ENCODE results near the gene SEMA3G. TPM values are rescaled to one million over a fixed set of nuclear protein-coding genes. Genes with fewer than 3 reads are reported as not detected.

The SEMA3G gene
- polyA plus RNA-seq, 1 donor (not counting 4 experiments of a cell fraction or from before 2014, with no cell fraction given), result 0.07 TPM

DNA sequence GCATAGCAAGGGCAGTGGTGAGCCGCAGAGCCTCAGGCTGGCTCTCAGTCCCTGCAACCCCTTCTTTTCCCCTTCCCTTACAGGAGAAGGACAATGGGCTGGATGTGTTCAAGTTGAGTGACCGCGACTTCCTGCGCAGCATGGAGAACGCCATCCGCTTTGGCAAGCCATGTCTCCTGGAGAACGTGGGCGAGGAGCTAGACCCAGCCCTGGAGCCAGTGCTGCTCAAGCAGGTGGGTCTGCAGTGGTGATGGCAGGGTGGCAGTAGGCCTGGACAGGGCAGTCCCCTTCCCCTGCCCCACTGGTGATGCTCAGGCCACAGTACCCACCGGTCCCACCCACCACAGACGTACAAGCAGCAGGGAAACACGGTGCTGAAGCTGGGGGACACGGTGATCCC lies 53.8 kb downstream of the SEMA3G start:
- no peak for DNase-seq (ENCODE audit: low read depth, low spot score)
- H3K9me1 ChIP-seq (ENCODE audit: control insufficient read depth, extremely low read depth, insufficient read depth, low read length), result no peaks in the 10 kb centered on the region
- no peaks in the 10 kb centered on the region for H4K20me1 ChIP-seq (ENCODE audit: control insufficient read depth, extremely low read depth, insufficient read depth, low read length)
- H3K79me2 ChIP-seq (ENCODE audit: control insufficient read depth, insufficient read depth, low read length), result no peaks in the 10 kb centered on the region
- peaks cover 7% of the 10 kb centered on the region for H3K27me3 ChIP-seq (ENCODE audit: control insufficient read depth, extremely low read depth, insufficient read depth, low read length)
- no peak overlapping the region for H3K4me3 ChIP-seq (ENCODE audit: control insufficient read depth in 2 of 3, extremely low read depth in 1 of 3, insufficient read depth in 2 of 3, low read depth in 1 of 3, low read length in 3 of 3)
- no peak overlapping the region for H3K27ac ChIP-seq (ENCODE audit: control insufficient read depth, insufficient read depth, low read length)
- no peak overlapping the region for H2AFZ ChIP-seq (ENCODE audit: control insufficient read depth, low read length)
- no peaks in the 10 kb centered on the region for H3K4me1 ChIP-seq (ENCODE audit: control insufficient read depth, extremely low read depth, insufficient read depth, low read length)
- no peak overlapping the region for H3K4me2 ChIP-seq (ENCODE audit: control insufficient read depth, extremely low read depth, insufficient read depth, low read depth, low read length)
- dilution Hi-C loops (cut with MboI; ENCODE audit: extremely low pct_ligation_motif_present, low sequenced_read_pairs), result no loop called here
- no peak overlapping the region for H3K9ac ChIP-seq (ENCODE audit: control insufficient read depth, extremely low read depth, insufficient read depth, low read length)
- H3K9me3 ChIP-seq (ENCODE audit: control insufficient read depth, low read depth, low read length), result no peaks in the 10 kb centered on the region
- TF ChIP-seq, protein P1, sequence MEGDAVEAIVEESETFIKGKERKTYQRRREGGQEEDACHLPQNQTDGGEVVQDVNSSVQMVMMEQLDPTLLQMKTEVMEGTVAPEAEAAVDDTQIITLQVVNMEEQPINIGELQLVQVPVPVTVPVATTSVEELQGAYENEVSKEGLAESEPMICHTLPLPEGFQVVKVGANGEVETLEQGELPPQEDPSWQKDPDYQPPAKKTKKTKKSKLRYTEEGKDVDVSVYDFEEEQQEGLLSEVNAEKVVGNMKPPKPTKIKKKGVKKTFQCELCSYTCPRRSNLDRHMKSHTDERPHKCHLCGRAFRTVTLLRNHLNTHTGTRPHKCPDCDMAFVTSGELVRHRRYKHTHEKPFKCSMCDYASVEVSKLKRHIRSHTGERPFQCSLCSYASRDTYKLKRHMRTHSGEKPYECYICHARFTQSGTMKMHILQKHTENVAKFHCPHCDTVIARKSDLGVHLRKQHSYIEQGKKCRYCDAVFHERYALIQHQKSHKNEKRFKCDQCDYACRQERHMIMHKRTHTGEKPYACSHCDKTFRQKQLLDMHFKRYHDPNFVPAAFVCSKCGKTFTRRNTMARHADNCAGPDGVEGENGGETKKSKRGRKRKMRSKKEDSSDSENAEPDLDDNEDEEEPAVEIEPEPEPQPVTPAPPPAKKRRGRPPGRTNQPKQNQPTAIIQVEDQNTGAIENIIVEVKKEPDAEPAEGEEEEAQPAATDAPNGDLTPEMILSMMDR (optimal IDR thresholded peaks at IDR 0.05 in 1 of 3, IDR thresholded peaks at IDR 0.05 in 1 of 3, conservative IDR thresholded peaks at IDR 0.05 in 1 of 3; ENCODE audit: extremely low read depth in 1 of 3, insufficient read depth in 2 of 3, low read length in 3 of 3), result no peak
- no peak for TF ChIP-seq EZH2 (IDR thresholded peaks at IDR 0.05; ENCODE audit: low read length)
- no peak for FAIRE-seq
- no peaks in the 10 kb centered on the region for H3K36me3 ChIP-seq (ENCODE audit: control insufficient read depth in 2 of 2, extremely low read depth in 1 of 2, insufficient read depth in 2 of 2, low read length in 2 of 2)

DNA sequence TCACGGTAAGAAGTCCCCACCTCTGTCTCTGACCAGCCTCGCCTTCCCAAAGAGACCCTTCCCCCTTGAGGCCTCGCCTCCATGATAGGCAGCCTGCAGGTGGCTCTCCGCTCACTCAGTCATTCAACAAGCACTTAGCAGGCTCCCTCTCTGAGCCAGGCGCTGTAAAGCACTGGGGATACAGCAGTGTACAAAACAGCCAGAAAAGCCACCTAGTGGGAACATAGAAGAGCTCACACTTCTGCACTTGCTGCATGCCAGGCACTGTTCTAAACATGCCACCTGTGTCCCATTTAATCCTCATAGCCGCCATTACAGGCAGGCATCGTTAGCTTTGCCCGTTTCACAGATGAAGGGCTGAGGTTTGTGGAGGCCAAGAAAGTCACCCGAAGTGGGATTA lies 56.0 kb downstream of the SEMA3G start:
- H3K27ac ChIP-seq (ENCODE audit: control insufficient read depth, insufficient read depth, low read length), result no peak overlapping the region
- no peak overlapping the region for H3K9ac ChIP-seq (ENCODE audit: control insufficient read depth, extremely low read depth, insufficient read depth, low read length)
- no peak overlapping the region for H3K4me2 ChIP-seq (ENCODE audit: control insufficient read depth, extremely low read depth, insufficient read depth, low read depth, low read length)
- H2AFZ ChIP-seq (ENCODE audit: control insufficient read depth, low read length), result no peak overlapping the region
- no peaks in the 10 kb centered on the region for H3K4me1 ChIP-seq (ENCODE audit: control insufficient read depth, extremely low read depth, insufficient read depth, low read length)
- H3K9me3 ChIP-seq (ENCODE audit: control insufficient read depth, low read depth, low read length), result no peaks in the 10 kb centered on the region
- H3K36me3 ChIP-seq (ENCODE audit: control insufficient read depth in 2 of 2, extremely low read depth in 1 of 2, insufficient read depth in 2 of 2, low read length in 2 of 2), result no peaks in the 10 kb centered on the region
- no peaks in the 10 kb centered on the region for H3K79me2 ChIP-seq (ENCODE audit: control insufficient read depth, insufficient read depth, low read length)
- peaks cover 3% of the 10 kb centered on the region for H3K27me3 ChIP-seq (ENCODE audit: control insufficient read depth, extremely low read depth, insufficient read depth, low read length)
- dilution Hi-C loops (cut with MboI; ENCODE audit: extremely low pct_ligation_motif_present, low sequenced_read_pairs), result no loop called here
- TF ChIP-seq, protein P1 (optimal IDR thresholded peaks at IDR 0.05 in 1 of 3, IDR thresholded peaks at IDR 0.05 in 1 of 3, conservative IDR thresholded peaks at IDR 0.05 in 1 of 3; ENCODE audit: extremely low read depth in 1 of 3, insufficient read depth in 2 of 3, low read length in 3 of 3), result peak in 1 of 3 experiments; percentile 17
- TF ChIP-seq EZH2 (IDR thresholded peaks at IDR 0.05; ENCODE audit: low read length), result no peak
- no peaks in the 10 kb centered on the region for H3K9me1 ChIP-seq (ENCODE audit: control insufficient read depth, extremely low read depth, insufficient read depth, low read length)
- no peaks in the 10 kb centered on the region for H4K20me1 ChIP-seq (ENCODE audit: control insufficient read depth, extremely low read depth, insufficient read depth, low read length)
- FAIRE-seq (no peak), DNase-seq (ENCODE audit: low read depth, low spot score) (no peak)
- H3K4me3 ChIP-seq (ENCODE audit: control insufficient read depth in 2 of 3, extremely low read depth in 1 of 3, insufficient read depth in 2 of 3, low read depth in 1 of 3, low read length in 3 of 3), result no peak overlapping the region
